ENCODE measurements around the gene DAPL1. TPM values are rescaled to one million over a fixed set of nuclear protein-coding genes. Genes with fewer than 3 reads are reported as not detected.
"Not testable (repeated sequence)": the region's sequence is repeated elsewhere in the genome, so short reads cannot be mapped to it uniquely, and the experiment has no call there.

DAPL1 gene
- total RNA-seq, 1 donor from 2014 or later, result 101 TPM

- intact Hi-C loops (cut with DNase I), result no loop called here
- TF ChIP-seq POLR2AphosphoS5 (IDR thresholded peaks at IDR 0.05; ENCODE audit: insufficient read depth in 1 of 2, low read depth in 1 of 2), result peak in 1 of 2 donors; percentile 17
- no peak for TF ChIP-seq POLR2A (IDR thresholded peaks at IDR 0.05)
- DNase-seq (ENCODE audit: extremely low spot score in 2 of 2), result no peak
- Histone ChIP-seq H3K36me3 (no peaks in the 10 kb centered on the region), H3K27ac (peak overlapping the region; percentile 2), H3K4me3 (no peak overlapping the region), H3K4me1 (peaks cover 29% of the 10 kb centered on the region), H3K9me3 (no peaks in the 10 kb centered on the region), H3K27me3 (no peaks in the 10 kb centered on the region)
Measured at GRCh38 chr2:158845859-158846258, 50.7 kb downstream of the DAPL1 start.

- intact Hi-C loops (cut with DNase I); H3K36me3 ChIP-seq; DNase-seq (ENCODE audit: extremely low spot score in 2 of 2): not testable (repeated sequence)
Measured at GRCh38 chr2:158847526-158847925, 52.4 kb downstream of the DAPL1 start.

GRCh38 chr2:158848031-158848970 is 53.2 kb downstream of the DAPL1 start:
- DNase-seq (ENCODE audit: extremely low spot score in 2 of 2); intact Hi-C loops (cut with DNase I); H3K27me3 ChIP-seq; H3K4me3 ChIP-seq; H3K36me3 ChIP-seq; H3K9me3 ChIP-seq; H3K27ac ChIP-seq: not testable (repeated sequence)
- H3K4me1 ChIP-seq, result peaks cover 15% of the 10 kb centered on the region

More at GRCh38 chr2:158847526-158847925, 52.4 kb downstream of the DAPL1 start:
- peaks cover 15% of the 10 kb centered on the region for H3K4me1 ChIP-seq
- not testable (repeated sequence) for H3K27ac ChIP-seq, H3K9me3 ChIP-seq, H3K27me3 ChIP-seq, H3K4me3 ChIP-seq

GRCh38 chr2:158860179-158860578 is 65.1 kb downstream of the DAPL1 start:
- H3K27ac ChIP-seq; H3K36me3 ChIP-seq; H3K9me3 ChIP-seq; H3K4me3 ChIP-seq; H3K27me3 ChIP-seq; DNase-seq (ENCODE audit: extremely low spot score in 2 of 2); H3K4me1 ChIP-seq; intact Hi-C loops (cut with DNase I): not testable (repeated sequence)

GRCh38 chr2:158861626-158862025 is 66.5 kb downstream of the DAPL1 start:
- H3K27me3 ChIP-seq; H3K9me3 ChIP-seq; H3K4me1 ChIP-seq; DNase-seq (ENCODE audit: extremely low spot score in 2 of 2); H3K36me3 ChIP-seq; H3K4me3 ChIP-seq; H3K27ac ChIP-seq; intact Hi-C loops (cut with DNase I): not testable (repeated sequence)

- H3K27me3 ChIP-seq; H3K4me3 ChIP-seq; intact Hi-C loops (cut with DNase I); DNase-seq (ENCODE audit: extremely low spot score in 2 of 2); H3K36me3 ChIP-seq; H3K4me1 ChIP-seq; H3K9me3 ChIP-seq; H3K27ac ChIP-seq: not testable (repeated sequence)
Measured at GRCh38 chr2:158865469-158865868, 70.4 kb downstream of the DAPL1 start.

Other genes starting within 250 kb of the DAPL1 start
- 61.9 TPM for gene TANC1, start 173.3 kb downstream of the DAPL1 start, total RNA-seq